ENCODE measurements around the gene SYNGR2.

Gene SYNGR2, protein sequence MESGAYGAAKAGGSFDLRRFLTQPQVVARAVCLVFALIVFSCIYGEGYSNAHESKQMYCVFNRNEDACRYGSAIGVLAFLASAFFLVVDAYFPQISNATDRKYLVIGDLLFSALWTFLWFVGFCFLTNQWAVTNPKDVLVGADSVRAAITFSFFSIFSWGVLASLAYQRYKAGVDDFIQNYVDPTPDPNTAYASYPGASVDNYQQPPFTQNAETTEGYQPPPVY

DNA sequence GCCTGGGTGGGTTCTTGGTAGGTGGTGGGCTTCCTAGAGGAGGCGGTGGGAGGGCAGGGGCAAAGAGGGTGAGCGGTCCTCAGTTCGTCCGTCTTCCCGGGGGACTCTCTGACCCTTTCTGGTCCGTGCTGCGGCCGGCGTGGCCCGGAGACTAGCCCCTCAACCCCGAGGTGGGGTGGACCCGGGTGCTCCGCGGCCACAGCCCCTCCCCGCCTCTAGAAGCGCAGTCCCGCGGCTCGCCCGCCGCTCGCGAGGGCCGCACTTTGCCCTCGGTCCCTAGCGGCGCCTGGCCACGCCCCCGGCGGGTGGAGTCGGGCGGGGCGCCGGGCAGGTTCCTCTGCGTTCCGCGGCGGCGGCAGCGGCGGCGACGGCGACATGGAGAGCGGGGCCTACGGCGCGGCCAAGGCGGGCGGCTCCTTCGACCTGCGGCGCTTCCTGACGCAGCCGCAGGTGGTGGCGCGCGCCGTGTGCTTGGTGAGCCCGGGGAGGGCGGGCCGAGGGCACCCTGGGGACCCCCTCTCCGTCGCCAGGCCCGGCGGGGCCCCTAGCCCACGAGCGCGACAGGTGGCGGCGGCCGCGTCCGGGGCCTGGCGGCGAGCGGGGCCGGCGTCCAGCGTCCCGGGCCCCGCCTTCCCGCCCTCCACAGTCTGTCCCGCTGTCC is at the start of gene SYNGR2:
Gene SYNGR2, plus strand, starts transcription at position 340 of the 661 bp plus-strand sequence. Its CDS starts 36 bp downstream, at position 376.
- DNase-seq (ENCODE audit: low read depth, low spot score) = peak; percentile 86

DNA sequence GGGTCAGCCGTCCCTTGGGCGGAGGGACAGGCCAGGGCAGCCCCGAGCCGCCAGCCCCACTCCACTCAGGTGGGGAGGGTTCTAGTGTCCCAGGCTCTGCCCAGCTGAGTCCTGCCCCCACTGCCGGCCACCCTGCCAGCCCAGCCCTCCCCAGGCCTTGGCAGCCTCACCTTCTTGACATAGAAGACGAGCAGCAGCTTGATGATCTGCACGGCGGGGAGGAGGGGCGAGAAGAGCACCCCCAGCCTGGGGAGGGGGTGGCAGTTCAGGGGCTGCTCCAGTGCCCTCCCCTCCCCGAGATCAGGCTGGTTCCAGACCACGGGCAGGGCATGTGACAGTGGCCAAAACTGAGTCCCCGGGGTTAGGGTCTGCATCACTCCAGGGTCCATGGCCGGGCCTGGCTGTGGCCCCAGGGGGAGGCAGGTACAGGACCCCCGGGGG is 49.6 kb upstream of the SYNGR2 start:
- DNase-seq (ENCODE audit: low read depth, low spot score) = no peak

DNA sequence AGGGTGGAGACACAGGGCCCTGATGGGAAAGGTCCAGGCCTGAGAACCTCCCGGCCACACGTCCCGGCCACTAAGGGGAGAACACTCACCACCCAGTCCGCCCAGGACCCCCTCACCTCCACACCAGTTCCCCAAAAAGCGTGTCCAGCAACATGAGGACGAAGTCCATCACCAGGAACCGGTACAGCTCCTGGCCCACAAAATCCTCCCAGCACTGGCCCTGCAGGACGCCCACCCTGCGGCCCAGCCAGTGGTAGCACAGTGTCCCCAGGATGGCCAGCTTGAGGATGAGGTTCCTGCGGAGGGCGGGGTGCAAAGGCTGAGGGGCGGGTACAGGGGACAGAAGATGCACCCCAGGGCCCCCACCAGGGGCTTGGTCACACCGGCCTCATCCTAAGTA is 47.8 kb upstream of the SYNGR2 start:
- no peak for DNase-seq (ENCODE audit: low read depth, low spot score)

DNA sequence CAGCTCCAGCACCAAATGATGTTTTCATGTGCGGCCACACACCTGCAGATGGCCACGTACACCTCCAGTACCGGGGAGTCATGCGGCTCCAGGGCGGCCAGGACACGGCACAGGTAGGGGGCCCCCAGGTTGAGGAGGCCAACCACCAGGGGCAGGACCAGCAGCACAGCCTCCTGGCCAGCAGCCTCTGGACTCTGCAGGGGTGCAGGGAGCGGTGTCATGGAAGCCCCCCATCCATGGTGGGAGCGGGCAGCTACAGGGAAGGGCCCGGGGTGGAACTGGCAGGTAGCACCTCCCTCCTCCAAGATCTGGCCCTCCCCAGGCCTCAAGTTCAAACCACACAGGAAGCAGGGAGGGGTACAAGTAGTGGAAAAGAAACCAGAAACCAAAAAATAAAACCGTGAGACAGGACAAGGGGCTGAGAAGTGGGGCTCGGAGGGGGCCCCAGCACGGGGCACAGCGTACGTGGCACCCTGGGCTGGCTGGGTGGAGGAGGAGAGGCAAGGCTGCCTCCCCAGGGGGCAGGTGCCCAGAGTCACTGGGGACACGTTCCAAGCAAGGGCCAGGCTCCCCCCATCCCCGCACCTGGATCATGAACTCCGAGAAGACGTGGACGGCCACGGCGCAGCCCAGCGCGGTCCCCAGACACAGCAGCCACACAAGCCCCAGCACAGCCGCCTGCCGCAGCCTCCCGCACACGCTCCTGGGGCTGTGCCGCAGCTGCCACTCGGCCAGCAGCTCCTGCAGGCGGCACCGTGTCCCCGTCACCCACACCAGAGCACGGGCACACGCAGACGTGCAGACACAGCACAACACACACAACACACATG is 47.2 kb upstream of the SYNGR2 start:
- DNase-seq (ENCODE audit: low read depth, low spot score) = no peak

DNA sequence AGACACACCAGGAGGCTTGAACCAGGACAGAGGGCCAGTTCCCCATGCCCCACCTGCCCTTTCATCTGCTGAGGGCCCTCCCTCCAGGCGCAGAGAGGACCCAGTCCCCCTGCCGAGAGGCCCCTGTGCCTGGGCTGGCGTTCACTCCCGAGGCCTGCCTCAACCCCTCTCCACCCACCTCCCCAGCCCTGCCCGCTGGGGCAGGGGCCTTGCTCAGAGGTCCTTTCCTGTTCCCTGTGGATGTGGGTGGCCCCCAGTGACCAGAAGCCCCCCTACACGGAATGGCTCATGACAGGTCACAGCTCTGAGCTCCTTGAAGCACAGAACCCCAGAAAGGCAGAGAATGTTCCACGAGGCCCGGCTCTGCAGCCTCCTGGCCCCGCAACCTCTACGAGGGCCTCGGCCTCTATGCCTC is 46.6 kb upstream of the SYNGR2 start:
- no peak for DNase-seq (ENCODE audit: low read depth, low spot score)

DNA sequence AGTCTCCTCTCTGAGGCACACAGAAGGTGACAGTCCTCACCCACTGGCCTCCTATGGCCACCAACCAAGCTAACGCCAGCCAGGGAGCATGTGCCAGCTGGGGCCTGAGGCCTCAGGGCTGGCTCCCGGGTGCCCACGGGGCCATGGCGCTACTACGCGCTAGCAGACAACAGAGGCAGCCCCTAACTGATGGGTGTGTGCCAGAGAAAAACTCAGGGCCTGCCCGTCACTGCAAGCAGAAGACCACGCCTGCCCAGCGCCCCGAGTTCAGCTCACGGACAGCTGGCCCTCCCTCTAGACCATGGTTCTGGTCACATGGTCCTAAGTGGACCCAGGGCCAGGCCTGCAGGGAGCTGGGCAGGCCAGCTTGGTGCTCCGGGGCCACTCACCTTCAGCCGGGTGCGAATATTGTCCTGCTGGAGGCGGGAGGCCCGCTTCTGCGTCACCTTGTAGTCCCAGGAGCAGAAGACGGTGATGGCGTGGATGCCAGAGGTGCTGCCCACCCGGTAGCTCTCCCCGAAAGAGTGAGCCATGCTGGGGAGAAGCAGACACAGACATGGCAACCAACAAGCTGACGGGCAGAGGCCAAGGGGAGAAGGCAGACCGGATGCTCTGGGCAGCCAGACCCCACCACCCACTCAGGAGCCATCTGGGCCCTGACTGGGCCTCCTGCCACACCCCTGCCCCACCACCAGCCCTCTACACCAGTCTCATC is 46.0 kb upstream of the SYNGR2 start:
- DNase-seq (ENCODE audit: low read depth, low spot score) = no peak

DNA sequence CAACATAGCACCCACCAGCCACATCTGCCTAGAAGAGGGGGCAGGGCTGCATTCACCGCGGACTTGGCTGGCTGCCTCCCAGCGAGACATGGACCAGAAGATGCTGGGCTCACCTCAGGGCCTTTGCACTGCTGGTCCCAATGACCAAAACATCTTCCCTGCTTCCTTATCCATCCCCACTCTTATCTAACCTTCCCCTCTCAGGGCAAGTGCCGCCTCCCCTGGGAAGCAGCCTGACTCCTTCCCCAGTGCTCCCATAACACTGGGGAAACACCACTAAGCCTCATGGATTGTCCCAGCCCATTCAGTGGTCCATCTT is 45.5 kb upstream of the SYNGR2 start:
- no peak for DNase-seq (ENCODE audit: low read depth, low spot score)

DNA sequence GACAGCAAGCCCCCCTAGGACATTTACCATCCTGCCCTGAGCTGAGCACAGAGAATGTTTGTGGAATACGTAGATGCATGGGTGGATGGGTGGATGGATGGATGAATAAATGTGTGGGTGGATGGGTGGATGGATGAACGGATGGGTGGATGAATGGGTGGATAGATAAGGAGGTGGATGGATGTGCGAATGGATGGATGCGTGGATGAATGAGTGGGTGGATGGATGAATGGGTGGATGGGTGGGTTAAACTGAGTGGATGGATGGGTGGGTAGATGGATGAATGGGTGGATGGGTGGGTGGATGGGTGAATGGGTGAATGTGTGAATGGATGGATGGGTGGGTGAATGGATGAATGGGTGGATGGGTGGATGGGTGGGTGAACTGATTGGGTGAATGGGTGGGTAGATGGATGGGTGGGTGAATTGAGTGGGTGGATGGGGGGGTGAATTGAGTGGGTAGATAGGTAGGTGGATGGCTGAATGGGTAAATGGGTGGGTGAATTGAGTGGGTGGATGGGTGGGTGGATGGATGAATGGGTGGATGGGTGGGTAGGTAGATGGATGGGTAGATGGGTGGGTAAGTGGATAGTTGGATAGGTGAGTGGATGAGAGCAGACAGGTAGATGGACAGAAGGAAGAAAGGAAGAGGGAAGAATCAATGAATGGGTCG is 45.0 kb upstream of the SYNGR2 start:
- no peak for DNase-seq (ENCODE audit: low read depth, low spot score)

DNA sequence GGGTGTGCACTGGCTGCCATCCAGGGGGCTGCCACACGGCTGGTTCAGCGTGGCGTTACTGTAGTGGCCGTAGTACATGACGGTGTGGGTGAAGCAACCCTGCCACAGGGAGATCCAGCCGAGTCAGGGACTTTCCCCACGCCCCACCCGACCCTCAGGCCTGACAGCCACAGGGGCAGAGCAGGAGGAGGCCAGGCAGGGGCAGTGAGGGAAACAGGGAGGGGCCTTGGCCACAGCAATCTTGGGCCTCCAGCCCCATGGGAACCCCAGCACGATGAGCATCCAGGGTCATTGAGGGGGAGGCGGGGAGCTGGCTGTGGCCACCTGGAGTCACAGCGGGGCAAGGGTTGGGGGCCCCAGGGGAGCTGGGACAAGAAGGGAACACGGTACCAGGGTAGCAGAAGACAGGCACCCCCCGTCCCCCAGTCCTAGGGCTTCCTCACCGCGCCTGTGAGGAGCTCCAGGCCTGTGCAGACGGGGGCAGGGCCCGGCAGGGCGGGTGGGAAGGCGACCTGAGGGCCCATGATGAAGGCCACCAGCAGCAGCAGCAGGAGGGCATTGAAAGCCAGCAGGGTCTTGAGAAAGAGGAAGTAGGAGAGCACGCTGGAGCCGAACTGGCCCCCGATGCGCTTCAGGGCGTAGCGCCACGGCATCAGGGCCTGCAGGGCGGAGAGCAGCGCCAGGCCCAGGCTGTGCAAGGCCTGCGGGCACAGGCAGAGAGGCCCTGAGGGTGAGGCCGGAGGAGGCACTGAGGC is 44.1 kb upstream of the SYNGR2 start:
- no peak for DNase-seq (ENCODE audit: low read depth, low spot score)

DNA sequence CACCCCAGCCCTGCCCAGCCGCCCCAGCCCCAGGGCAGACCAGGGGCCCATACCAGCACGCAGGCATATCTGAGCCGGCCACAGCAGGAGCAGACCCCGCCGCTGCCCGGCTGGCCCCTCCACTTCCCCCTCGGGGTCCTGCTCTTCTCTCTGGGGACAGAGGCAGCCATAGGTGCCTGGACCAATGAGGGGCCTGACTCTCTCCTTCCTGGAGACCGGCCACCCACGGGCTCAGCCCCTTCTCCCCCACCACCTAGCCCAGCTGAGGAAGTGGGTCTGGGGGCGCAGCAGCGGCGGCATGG is 43.6 kb upstream of the SYNGR2 start:
- DNase-seq (ENCODE audit: low read depth, low spot score) = no peak

DNA sequence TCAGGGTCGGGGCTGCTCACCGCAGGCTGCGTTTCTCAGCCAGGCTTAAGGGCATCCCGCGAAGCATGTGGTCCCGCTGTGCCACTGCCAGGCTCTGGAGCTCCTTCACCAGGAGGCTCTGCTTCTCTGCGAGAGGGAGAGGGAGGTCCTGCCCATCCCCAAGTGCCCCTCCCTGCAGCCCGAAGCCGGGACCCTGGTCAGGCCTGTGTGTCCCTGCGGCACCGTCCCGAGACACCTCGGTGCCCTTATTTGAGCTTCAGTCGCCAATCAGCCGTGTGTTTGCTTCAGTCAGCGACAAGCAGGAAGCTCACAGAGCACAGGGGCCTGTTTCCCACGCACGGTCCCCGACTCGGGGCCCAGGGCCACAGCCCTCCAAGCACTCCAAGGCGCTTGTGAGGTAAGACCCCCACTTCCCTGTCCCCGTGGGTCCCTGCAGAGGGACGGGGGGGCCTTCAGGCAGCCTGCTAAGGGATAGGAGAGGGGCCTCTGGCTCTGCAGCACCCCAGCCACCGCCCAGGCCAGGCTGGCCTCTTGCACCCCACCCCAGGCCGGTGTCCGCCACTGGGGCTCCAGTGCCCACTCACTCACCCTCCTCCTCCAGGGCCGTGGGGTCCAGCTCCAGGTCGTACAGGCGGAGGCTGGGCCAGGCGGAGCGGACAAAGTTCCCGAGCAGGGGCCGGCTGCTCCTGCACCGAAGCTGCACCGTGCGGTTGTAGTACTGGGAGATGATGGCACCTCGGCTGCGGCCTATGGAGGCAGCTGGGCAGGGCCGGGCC is 43.1 kb upstream of the SYNGR2 start:
- DNase-seq (ENCODE audit: low read depth, low spot score) = no peak

DNA sequence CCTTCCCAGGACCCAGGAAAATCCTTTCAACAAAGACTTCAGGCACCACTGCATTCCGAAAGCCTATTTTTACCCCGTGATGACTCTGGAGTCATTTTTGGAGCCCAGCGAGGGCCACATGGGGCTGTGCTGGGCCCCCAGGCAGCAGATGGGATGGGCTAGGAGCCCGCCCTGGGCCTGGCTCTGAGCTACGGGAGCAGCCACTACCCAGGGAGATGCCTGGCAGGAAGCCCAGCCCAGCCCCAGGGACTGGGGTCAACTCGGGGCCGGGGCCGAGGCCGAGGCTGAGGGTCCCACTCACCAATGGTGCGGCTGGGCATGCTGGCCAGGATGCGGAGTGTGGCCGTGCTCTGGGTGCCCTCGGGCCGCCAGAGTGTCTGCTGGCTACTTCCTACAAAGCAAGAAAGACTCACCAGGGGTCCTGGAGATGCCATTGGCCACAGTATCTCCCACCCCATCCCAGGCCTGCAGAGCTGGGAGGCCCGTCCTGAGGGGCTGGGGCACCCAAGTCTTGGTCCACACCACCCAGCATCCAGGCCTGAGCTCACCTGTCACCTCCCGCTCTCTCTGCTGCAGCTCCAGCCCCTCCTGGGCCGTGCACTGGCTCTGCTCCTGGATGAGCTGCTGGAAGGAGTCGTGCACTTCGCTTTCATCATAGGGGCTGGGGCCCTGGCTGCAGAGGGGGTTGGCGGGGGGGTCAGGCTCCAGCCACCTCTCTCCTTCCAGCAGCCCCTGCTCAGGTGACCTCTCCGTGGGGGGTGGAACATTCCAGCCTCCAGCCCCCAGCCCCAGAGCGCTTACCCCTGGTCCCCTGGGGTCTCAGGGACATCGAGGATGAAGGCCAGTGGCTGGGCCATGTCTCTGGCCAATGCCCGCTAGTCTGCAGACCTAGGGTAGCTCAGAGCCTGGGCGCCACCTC is 42.1 kb upstream of the SYNGR2 start:
- no peak for DNase-seq (ENCODE audit: low read depth, low spot score)

DNA sequence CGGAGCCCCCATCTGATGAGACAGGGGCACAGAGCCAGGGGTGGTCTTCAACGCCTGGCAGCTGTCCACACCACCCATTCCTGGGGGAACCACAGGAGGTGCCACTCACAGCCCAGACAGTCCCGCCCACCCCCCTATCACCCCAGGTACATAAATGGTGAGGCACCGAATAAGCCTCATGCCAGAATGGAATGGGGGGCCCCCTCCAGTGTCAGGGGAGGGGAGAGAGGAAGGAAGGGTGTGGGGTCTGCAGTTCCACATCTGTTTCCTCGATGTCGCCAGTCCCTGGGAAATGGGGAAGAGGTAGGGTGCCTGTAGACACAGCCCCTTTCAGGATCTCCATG is 41.5 kb upstream of the SYNGR2 start:
- DNase-seq (ENCODE audit: low read depth, low spot score) = no peak

DNA sequence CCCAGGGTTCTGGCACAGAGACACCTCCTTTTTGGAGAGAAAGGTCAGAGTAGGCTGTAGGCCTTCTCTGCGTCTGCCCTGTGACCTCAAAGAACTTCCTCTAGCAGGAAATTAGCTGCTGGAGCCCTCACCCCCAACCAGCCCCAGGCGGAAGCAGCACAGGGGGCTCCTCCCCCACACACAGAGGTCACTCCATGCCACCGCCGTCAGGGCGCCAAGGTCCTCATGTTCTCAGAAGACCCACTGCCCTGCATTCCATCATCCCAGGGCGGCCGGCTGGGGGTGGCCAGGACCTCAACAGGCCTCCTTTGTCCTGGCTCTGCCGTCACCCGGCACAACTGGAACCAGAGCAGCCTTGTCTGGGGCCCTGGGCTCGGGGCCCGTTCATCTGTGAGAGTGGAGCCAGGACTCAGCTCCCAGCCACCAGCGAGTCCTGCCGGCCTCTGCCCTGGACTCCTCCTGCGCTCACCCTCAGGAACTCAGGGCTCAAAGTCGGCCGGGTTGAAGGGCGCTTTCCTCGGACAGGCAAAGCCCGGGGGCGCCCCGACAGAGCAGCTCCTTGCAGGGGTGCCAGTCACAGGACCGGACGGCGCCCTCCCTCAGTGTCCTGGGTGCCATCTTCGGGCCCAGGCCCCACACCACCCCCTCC is 41.0 kb upstream of the SYNGR2 start:
- no peak for DNase-seq (ENCODE audit: low read depth, low spot score)

DNA sequence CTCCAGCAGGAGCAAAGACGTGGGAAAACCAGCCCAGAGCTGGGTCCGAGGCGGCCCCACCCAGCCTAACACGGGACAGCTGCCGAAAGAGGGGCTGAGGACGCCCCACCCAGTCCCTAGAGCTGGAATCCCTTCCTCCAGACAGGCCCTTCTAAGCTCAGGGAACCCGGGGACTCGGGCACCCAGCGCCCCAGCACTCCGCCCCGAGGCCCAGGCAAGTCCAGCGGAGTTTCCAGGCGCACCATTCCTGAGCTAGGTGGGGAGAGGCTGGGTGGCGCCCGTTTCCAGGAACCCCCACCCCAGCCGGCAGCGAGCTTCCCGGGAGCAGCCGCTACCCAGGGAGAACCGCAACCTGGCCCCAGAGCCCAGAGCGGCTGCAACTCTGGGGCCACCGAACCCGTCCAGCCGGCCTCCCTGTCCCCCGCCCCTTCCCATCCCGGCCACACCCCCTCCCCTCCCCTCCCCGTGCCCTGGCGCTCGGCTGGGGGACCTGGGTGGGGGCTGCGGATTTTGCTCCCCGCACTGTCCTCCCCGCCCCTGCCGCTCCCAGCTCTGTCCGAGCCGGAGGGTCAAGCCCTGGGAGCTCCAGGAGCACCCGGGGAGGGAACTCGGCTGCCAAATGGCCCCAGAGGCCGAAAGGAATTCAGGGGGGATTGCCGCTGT is 40.4 kb upstream of the SYNGR2 start:
- no peak for DNase-seq (ENCODE audit: low read depth, low spot score)

DNA sequence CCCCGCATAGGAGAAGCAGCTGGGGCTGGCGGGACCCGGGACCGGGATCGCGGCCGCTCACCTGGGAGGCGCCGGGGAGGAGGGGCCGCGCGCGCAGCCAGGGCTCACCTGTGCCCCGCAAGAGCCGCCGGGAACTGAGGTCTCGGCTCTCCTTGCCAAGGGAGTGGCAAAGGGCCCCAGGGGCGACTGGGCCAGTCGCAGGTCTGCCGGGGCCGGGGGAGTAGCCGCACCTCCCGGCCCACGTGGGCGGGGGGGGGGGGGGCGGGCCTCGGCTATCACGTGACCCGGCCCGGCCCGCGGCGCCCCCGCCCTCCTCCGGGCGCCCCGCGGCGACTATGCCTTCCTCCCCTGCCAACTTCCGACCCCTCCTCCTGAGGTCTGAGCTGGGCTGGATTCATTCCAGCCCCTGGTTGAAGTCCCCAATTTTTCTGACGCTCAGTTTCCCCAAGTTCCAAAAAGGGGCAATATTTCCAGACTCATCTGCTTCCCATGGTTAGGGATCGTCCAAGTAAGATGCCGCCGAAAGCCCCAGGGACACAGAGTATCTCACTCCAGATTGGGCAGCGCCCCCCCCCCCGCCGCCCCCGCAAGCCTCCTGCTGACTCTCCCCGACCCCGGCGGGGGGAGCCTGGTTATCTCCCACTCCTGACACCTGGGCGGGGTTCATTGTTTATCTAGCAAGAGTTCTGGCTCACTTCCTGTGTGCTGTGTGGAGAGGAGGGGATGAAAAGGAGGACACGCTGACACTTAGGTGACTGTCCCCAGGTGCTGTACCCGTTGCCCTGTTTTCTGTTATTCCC is 39.6 kb upstream of the SYNGR2 start, which contains the start of gene TMC6:
Gene TMC6, minus strand, starts transcription at position 205 of the 800 bp plus-strand sequence. CDS start 1,923 bp downstream, outside the sequence.
- peak; percentile 42 for DNase-seq (ENCODE audit: low read depth, low spot score)
